ENCODE data around the gene RNF187. TPM values are rescaled to one million over a fixed set of nuclear protein-coding genes. Genes with fewer than 3 reads are reported as not detected.

RNF187 gene
- total RNA-seq, 1 donor from 2014 or later: 193 TPM

DNA sequence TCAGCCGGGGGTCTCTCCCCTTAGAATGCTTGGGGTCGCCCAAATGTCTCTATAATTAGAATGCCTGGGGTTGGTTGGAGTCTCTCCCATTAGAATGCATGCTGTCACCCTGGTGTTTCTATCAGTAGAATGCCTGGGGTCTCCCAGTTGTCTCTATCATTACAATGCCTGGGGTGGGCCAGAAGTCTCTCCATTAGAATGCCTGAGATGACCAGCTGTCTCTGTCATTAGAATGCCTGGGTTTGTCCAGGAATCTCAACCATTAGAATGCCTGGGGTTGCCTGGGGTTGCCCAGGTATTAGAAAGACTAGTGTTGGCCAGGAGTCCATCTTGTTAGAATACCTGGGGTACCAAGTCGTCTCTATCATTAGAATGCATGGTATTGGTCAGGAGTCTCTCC, 51.6 kb downstream of the RNF187 start:
- TF ChIP-seq, protein P1, sequence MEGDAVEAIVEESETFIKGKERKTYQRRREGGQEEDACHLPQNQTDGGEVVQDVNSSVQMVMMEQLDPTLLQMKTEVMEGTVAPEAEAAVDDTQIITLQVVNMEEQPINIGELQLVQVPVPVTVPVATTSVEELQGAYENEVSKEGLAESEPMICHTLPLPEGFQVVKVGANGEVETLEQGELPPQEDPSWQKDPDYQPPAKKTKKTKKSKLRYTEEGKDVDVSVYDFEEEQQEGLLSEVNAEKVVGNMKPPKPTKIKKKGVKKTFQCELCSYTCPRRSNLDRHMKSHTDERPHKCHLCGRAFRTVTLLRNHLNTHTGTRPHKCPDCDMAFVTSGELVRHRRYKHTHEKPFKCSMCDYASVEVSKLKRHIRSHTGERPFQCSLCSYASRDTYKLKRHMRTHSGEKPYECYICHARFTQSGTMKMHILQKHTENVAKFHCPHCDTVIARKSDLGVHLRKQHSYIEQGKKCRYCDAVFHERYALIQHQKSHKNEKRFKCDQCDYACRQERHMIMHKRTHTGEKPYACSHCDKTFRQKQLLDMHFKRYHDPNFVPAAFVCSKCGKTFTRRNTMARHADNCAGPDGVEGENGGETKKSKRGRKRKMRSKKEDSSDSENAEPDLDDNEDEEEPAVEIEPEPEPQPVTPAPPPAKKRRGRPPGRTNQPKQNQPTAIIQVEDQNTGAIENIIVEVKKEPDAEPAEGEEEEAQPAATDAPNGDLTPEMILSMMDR (IDR thresholded peaks at IDR 0.05): no peak
- DNase-seq (ENCODE audit: low spot score): no peak
- Mint-ChIP-seq H3K9me3 (ENCODE audit: low read depth) (peaks cover 35% of the 10 kb centered on the region), H3K27me3 (ENCODE audit: low read depth) (peaks cover 1% of the 10 kb centered on the region), H3K4me1 (ENCODE audit: low read depth) (no peaks in the 10 kb centered on the region), H3K27ac (ENCODE audit: unreplicated experiment) (no peak overlapping the region), H3K4me3 (ENCODE audit: unreplicated experiment) (no peak overlapping the region), H3K36me3 (ENCODE audit: low read depth) (peaks cover 4% of the 10 kb centered on the region)

DNA sequence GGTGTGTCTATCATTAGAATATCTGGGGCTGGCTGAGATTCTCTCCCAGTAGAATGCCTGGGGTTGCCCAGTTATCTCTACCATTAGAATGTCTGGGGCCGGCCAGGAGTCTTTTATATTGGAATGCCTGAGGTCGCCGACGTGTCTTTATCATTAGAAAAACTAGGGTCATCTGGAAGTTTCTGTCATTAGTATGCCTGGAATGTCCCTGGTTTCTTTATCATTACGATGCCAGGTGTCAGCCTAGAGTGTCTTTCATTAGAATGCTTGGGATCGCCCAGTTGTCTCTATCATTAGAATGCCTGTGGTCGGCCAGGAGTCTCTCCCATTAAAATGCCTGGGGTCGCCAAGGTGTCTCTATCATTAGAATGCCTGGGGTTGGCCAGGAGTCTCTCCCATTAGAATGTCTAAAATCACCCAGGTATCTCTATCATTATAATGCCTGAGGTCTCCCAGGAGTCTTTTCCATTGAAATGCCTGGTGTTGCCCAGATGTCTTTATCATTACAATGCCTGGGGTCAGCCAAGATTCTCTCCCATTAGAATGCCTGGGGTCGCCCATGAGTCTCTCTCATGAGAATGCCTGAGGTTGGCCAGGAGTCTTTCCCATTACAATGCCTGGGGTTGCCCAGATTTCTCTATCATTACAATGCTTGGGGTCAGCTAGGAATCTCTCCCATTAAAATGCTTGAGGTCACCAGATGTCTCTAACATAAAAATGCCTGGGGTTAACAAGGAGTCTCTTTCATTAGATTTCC, 53.2 kb downstream of the RNF187 start:
- peaks cover 4% of the 10 kb centered on the region for H3K36me3 Mint-ChIP-seq (ENCODE audit: low read depth)
- H3K4me1 Mint-ChIP-seq (ENCODE audit: low read depth): no peaks in the 10 kb centered on the region
- peak; percentile 17 for DNase-seq (ENCODE audit: low spot score)
- peaks cover 5% of the 10 kb centered on the region for H3K27me3 Mint-ChIP-seq (ENCODE audit: low read depth)
- H3K27ac Mint-ChIP-seq (ENCODE audit: unreplicated experiment): no peak overlapping the region
- TF ChIP-seq, protein P1 (IDR thresholded peaks at IDR 0.05): no peak
- H3K4me3 Mint-ChIP-seq (ENCODE audit: unreplicated experiment): no peak overlapping the region
- peaks cover 32% of the 10 kb centered on the region for H3K9me3 Mint-ChIP-seq (ENCODE audit: low read depth)

DNA sequence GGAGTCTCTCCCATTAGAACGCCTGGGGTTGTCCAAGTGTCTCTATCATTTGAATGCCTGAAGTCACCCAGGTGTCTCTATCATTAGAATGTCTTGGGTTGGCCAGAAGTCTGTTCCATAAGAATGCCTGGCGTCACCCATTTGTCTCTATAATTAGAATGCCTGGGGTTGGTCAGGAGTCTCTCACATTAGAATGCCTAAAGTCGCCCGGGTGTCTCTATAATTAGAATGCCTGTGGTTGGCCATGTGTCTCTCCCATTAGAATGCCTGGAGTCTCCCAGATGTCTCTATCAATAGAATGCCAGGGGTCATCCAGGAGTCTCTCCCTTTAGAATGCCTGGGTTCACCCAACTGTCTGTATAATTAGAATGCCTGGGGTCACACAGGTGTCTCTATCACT, 54.5 kb downstream of the RNF187 start:
- Mint-ChIP-seq H3K9me3 (ENCODE audit: low read depth) (peaks cover 18% of the 10 kb centered on the region), H3K4me3 (ENCODE audit: unreplicated experiment) (no peak overlapping the region), H3K27ac (ENCODE audit: unreplicated experiment) (no peak overlapping the region), H3K36me3 (ENCODE audit: low read depth) (peaks cover 4% of the 10 kb centered on the region), H3K27me3 (ENCODE audit: low read depth) (peaks cover 5% of the 10 kb centered on the region), H3K4me1 (ENCODE audit: low read depth) (no peaks in the 10 kb centered on the region)
- DNase-seq (ENCODE audit: low spot score): peak; percentile 0
- TF ChIP-seq, protein P1 (IDR thresholded peaks at IDR 0.05): no peak

DNA sequence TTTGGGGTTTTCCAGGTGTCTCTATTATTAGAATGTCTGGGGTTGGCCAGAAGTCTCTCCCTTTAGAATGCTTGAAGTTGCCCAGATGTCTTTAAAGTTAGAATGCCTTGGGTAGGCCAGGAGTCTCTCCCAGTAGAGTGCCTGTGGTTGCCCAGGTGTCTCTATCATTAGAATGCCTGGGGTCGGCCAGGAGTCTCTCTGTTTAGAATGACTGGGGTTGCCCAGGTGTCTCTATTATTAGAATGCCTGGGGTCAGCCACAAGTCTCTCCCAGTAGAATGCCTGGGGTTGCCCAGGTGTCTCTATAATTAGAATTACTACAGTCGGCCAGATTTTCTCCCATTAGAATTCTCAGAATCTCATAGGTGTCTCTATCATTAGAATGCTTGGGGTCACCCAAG, 55.2 kb downstream of the RNF187 start:
- TF ChIP-seq, protein P1 (IDR thresholded peaks at IDR 0.05): no peak
- Mint-ChIP-seq H3K27ac (ENCODE audit: unreplicated experiment) (no peak overlapping the region), H3K27me3 (ENCODE audit: low read depth) (peaks cover 5% of the 10 kb centered on the region), H3K4me1 (ENCODE audit: low read depth) (no peaks in the 10 kb centered on the region), H3K9me3 (ENCODE audit: low read depth) (peaks cover 11% of the 10 kb centered on the region), H3K36me3 (ENCODE audit: low read depth) (no peaks in the 10 kb centered on the region), H3K4me3 (ENCODE audit: unreplicated experiment) (no peak overlapping the region)
- DNase-seq (ENCODE audit: low spot score): peak; percentile 6

DNA sequence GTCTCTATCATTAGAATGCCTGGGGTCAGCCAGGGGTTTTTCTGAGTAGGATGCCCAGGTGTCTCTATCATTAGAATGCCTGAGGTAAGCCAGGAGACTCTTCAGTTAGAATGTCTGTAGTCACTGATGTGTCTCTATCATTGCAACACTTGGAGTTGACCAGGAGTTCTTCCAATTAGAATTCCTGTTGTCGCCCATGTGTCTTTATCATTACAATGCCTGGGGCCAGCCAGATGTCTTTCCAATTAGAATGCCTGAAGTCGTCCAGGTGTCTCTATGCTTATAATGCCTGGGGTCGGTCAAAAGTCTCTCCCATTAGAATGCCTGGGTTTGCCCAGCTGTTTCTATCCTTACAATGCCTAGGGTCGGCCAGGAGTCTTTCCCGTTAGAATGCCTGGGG, 55.8 kb downstream of the RNF187 start:
- Mint-ChIP-seq H3K27me3 (ENCODE audit: low read depth) (peaks cover 5% of the 10 kb centered on the region), H3K9me3 (ENCODE audit: low read depth) (peaks cover 7% of the 10 kb centered on the region), H3K4me3 (ENCODE audit: unreplicated experiment) (no peak overlapping the region), H3K4me1 (ENCODE audit: low read depth) (no peaks in the 10 kb centered on the region), H3K27ac (ENCODE audit: unreplicated experiment) (no peak overlapping the region), H3K36me3 (ENCODE audit: low read depth) (no peaks in the 10 kb centered on the region)
- DNase-seq (ENCODE audit: low spot score): peak; percentile 2
- TF ChIP-seq, protein P1 (IDR thresholded peaks at IDR 0.05): no peak

Data from chondrocyte (in vitro differentiated cells).